HG03095 (cell line): ENCODE measurements around the gene NMB.

Source experiments
- ATAC-seq: cut with Tn5 transposase; IDR thresholded peaks from one replicate; pipeline ENCODE4 v1.9.1; 2021; ENCODE audit warnings: moderate library complexity; ENCODE audit not compliant: unreplicated experiment

The NMB gene

GRCh38 chr15:84620626-84621025 is 37.4 kb downstream of the NMB start:
- no peak for ATAC-seq

GRCh38 chr15:84616235-84616634 is 41.8 kb downstream of the NMB start:
- ATAC-seq, result no peak

DNA sequence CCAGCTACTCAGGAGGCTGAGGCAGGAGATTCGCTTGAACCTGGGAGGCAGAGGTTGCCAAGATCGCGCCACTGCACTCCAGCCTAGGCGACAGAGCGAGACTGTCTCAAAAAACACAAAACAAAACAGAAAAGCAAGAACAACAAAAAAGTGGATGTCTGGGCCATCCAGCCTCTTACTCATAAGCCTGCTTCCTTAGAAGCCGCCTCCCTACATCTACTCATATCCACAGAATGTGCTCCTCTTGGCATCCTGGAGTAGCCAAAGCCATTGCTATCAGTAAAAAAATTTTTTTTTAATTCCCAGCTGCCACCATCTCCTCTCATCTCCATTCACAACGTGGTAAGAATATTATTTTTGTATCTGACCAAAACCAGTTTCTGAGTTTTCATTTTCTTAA is 46.4 kb downstream of the NMB start:
- no peak for ATAC-seq

DNA sequence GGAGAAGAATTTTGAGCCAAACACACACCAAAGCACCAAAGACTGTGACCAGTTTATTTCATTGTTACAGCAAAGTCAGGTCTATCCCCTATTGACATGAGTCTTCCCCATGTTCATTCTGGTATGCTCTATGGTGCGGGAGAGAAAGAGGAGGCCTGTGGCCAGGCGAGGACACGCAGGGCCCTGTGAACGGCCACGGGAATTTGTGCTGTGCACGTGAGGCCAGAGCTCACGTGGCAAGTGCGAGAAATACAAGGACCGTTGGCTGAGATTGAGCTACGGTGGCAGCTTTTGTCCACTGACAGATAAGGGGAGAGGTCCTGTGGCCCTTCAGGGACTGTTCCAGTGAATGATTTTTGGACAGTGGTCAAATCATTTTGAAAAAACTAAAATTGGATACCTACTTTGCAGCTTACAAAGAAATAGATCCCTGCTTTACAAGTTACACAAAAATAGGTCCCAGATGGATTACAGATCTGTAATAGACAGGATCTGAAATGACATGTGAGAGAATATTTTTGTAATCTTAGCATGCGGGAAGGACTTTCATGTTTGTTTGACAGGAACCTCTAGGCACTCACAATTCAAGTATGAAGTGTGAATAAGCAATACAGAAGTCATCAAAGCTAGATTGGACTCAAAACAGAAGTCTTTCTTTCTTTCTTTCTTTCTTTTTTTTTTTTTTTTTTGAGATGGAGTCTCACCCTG is 48.0 kb downstream of the NMB start:
- no peak for ATAC-seq

- ATAC-seq, result no peak
Measured at GRCh38 chr15:84608707-84609284, 49.2 kb downstream of the NMB start.

DNA sequence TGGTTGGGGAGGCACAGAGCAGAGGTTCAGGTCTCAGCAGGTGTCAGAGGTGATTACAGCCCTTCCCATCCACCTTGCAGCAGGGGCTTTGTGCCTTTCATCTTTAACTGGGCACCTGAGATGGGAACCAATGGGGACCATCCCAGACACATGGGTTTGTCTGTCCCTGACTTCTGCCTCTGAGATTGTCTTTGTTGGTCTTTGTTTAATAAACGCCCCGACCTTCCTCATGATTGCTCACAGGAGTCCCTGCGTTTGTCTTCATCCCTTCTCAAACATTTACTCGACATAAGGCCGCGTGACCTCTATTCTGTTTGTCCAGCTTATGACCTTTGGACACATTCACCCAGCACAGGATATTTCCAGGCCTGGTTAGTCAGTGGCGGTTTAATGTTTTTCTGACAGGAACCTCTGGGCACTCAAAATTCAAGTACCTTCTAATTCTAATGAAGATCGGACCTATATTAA is 51.3 kb downstream of the NMB start:
- ATAC-seq, result no peak

- no peak for ATAC-seq
Measured at GRCh38 chr15:84605554-84605882, 52.5 kb downstream of the NMB start.
